ENCODE results near the gene TSC1.
"Not testable (repeated sequence)": the region's sequence is repeated elsewhere in the genome, so short reads cannot be mapped to it uniquely, and the experiment has no call there.

The TSC1 gene

DNA sequence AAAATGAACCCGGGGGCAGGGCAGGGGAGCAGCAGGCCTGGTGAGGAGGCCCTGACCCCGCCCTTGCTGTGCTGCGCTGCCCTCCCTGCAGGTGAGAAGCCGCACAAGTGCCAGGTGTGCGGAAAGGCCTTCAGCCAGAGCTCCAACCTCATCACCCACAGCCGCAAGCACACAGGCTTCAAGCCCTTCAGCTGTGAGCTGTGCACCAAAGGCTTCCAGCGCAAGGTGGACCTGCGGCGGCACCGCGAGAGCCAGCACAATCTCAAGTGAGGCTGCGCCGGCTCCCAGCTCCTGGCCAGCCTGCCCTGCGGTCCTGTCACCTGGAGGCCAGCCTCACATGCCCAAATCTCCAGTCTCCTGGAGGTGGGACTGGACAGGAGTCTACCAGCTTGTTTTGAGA lies 46.4 kb upstream of the TSC1 start:
- H3K4me1 ChIP-seq (ENCODE audit: insufficient read depth, low read length, poor library complexity, severe bottlenecking) = peaks cover 83% of the 10 kb centered on the region
- H3K4me2 ChIP-seq (ENCODE audit: low read depth, low read length, poor library complexity, severe bottlenecking) = peak overlapping the region; percentile 82

DNA sequence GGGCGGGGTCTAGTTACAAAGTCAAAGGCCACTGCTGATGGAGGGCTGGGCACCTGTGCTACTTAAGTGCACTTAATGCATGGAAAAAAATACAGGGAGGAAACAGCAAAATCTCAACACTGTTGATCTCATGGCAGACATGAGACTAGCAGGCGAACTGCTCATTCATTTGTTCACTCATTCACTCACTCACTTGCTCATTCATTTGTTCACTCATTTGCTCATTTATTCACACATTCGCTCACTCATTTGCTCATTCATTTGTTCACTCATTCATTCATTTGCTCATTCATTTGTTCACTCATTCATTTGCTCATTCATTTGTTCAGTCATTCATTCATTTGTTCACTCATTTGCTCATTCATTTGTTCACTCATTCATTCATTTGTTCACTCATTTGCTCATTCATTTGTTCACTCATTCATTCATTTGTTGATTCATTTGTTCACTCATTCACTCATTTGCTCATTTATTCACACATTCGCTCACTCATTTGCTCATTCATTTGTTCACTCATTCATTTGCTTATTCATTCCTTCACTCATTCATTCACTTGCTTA lies 45.7 kb upstream of the TSC1 start:
- not testable (repeated sequence) for H4K20me1 ChIP-seq (ENCODE audit: insufficient read depth, low read length, poor library complexity, severe bottlenecking); H3K9me3 ChIP-seq (ENCODE audit: insufficient read depth, low read depth, low read length); H2AFZ ChIP-seq (ENCODE audit: low read length); H3K9me2 ChIP-seq (replicated peaks; ENCODE audit: low read depth, low read length); H3K27me3 ChIP-seq (ENCODE audit: insufficient read depth, low read length, poor library complexity, severe bottlenecking)
- peaks cover 70% of the 10 kb centered on the region for H3K36me3 ChIP-seq (ENCODE audit: insufficient read depth, low read length)
- peaks cover 73% of the 10 kb centered on the region for H3K79me2 ChIP-seq (ENCODE audit: insufficient read depth, low read length)
- peaks cover 31% of the 10 kb centered on the region for H3F3A ChIP-seq (ENCODE audit: low read depth)
- H3K4me1 ChIP-seq (ENCODE audit: insufficient read depth, low read length, poor library complexity, severe bottlenecking) = peaks cover 85% of the 10 kb centered on the region
- H3K9ac ChIP-seq (ENCODE audit: low read depth, low read length, poor library complexity, severe bottlenecking) = peak overlapping the region; percentile 82
- H3K4me3 ChIP-seq (ENCODE audit: low read length, poor library complexity, severe bottlenecking) = peak overlapping the region; percentile 62
- peak overlapping the region; percentile 82 for H3K4me2 ChIP-seq (ENCODE audit: low read depth, low read length, poor library complexity, severe bottlenecking)

More for the DNA sequence above, 46.4 kb upstream of the TSC1 start:
- no peaks in the 10 kb centered on the region for H3K27me3 ChIP-seq (ENCODE audit: insufficient read depth, low read length, poor library complexity, severe bottlenecking)
- H4K20me1 ChIP-seq (ENCODE audit: insufficient read depth, low read length, poor library complexity, severe bottlenecking) = no peaks in the 10 kb centered on the region
- peak overlapping the region; percentile 82 for H3K9ac ChIP-seq (ENCODE audit: low read depth, low read length, poor library complexity, severe bottlenecking)
- H2AFZ ChIP-seq (ENCODE audit: low read length) = no peak overlapping the region
- H3K36me3 ChIP-seq (ENCODE audit: insufficient read depth, low read length) = peaks cover 68% of the 10 kb centered on the region
- H3F3A ChIP-seq (ENCODE audit: low read depth) = peaks cover 31% of the 10 kb centered on the region
- H3K4me3 ChIP-seq (ENCODE audit: low read length, poor library complexity, severe bottlenecking) = peak overlapping the region; percentile 62
- no peaks in the 10 kb centered on the region for H3K9me2 ChIP-seq (replicated peaks; ENCODE audit: low read depth, low read length)
- no peaks in the 10 kb centered on the region for H3K9me3 ChIP-seq (ENCODE audit: insufficient read depth, low read depth, low read length)
- no peak for TF ChIP-seq EZH2phosphoT487 (IDR thresholded peaks at IDR 0.05; ENCODE audit: borderline replicate concordance)
- TF ChIP-seq, protein P1, sequence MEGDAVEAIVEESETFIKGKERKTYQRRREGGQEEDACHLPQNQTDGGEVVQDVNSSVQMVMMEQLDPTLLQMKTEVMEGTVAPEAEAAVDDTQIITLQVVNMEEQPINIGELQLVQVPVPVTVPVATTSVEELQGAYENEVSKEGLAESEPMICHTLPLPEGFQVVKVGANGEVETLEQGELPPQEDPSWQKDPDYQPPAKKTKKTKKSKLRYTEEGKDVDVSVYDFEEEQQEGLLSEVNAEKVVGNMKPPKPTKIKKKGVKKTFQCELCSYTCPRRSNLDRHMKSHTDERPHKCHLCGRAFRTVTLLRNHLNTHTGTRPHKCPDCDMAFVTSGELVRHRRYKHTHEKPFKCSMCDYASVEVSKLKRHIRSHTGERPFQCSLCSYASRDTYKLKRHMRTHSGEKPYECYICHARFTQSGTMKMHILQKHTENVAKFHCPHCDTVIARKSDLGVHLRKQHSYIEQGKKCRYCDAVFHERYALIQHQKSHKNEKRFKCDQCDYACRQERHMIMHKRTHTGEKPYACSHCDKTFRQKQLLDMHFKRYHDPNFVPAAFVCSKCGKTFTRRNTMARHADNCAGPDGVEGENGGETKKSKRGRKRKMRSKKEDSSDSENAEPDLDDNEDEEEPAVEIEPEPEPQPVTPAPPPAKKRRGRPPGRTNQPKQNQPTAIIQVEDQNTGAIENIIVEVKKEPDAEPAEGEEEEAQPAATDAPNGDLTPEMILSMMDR (conservative IDR thresholded peaks at IDR 0.05; ENCODE audit: low read length) = no peak
- H3K79me2 ChIP-seq (ENCODE audit: insufficient read depth, low read length) = peaks cover 66% of the 10 kb centered on the region

DNA sequence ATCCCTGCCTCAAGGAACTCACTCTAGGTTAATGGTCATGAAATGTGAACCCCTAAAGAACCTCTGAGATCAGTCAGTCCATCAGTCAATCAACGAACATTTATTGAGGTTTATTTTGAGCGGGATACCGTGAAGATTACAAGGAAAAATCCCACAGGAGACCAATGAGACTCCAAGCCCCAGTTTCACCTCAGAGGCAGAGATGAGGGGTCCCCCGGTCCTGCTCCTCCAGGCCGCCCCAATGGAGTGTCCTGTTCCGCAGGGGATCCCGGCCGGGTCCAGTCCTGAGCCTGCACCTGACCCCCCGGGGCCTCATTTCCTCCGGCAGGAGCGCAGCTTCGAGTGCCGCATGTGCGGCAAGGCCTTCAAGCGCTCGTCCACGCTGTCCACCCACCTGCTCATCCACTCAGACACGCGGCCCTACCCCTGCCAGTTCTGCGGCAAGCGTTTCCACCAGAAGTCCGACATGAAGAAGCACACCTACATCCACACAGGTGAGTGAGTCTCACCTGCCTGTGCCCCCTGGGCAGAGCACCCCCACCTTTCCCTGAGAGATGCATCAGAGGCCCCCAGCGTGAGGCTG lies 45.1 kb upstream of the TSC1 start:
- H4K20me1 ChIP-seq (ENCODE audit: insufficient read depth, low read length, poor library complexity, severe bottlenecking) = peaks cover 7% of the 10 kb centered on the region
- H3K9ac ChIP-seq (ENCODE audit: low read depth, low read length, poor library complexity, severe bottlenecking) = no peak overlapping the region
- H3K9me2 ChIP-seq (replicated peaks; ENCODE audit: low read depth, low read length) = no peaks in the 10 kb centered on the region
- H3K36me3 ChIP-seq (ENCODE audit: insufficient read depth, low read length) = peaks cover 70% of the 10 kb centered on the region
- TF ChIP-seq EZH2phosphoT487 (IDR thresholded peaks at IDR 0.05; ENCODE audit: borderline replicate concordance) = no peak
- TF ChIP-seq, protein P1 (conservative IDR thresholded peaks at IDR 0.05; ENCODE audit: low read length) = no peak
- no peak overlapping the region for H3K4me3 ChIP-seq (ENCODE audit: low read length, poor library complexity, severe bottlenecking)
- H2AFZ ChIP-seq (ENCODE audit: low read length) = no peak overlapping the region
- H3K27me3 ChIP-seq (ENCODE audit: insufficient read depth, low read length, poor library complexity, severe bottlenecking) = no peaks in the 10 kb centered on the region
- H3K4me1 ChIP-seq (ENCODE audit: insufficient read depth, low read length, poor library complexity, severe bottlenecking) = peaks cover 83% of the 10 kb centered on the region
- no peaks in the 10 kb centered on the region for H3K9me3 ChIP-seq (ENCODE audit: insufficient read depth, low read depth, low read length)
- H3K79me2 ChIP-seq (ENCODE audit: insufficient read depth, low read length) = peaks cover 79% of the 10 kb centered on the region
- H3K4me2 ChIP-seq (ENCODE audit: low read depth, low read length, poor library complexity, severe bottlenecking) = no peak overlapping the region
- peaks cover 31% of the 10 kb centered on the region for H3F3A ChIP-seq (ENCODE audit: low read depth)

DNA sequence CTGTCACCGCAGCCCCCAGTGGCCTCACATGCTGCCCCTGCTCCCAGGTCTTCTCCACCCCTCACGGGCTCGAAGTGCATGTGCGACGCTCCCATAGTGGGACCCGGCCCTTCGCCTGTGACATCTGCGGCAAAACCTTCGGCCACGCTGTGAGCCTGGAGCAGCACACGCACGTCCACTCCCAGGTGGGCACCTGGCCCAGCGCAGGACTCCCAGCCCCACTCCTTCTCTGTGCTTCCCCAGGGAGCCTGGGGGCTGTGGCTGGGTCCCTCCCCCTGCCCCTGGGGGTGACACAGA lies 44.5 kb upstream of the TSC1 start:
- H3K4me2 ChIP-seq (ENCODE audit: low read depth, low read length, poor library complexity, severe bottlenecking) = peak overlapping the region; percentile 4
- H3K27me3 ChIP-seq (ENCODE audit: insufficient read depth, low read length, poor library complexity, severe bottlenecking) = no peaks in the 10 kb centered on the region
- peaks cover 82% of the 10 kb centered on the region for H3K4me1 ChIP-seq (ENCODE audit: insufficient read depth, low read length, poor library complexity, severe bottlenecking)

More for the DNA sequence above, 44.5 kb upstream of the TSC1 start:
- Histone ChIP-seq H3K4me3 (ENCODE audit: low read length, poor library complexity, severe bottlenecking) (no peak overlapping the region), H2AFZ (ENCODE audit: low read length) (no peak overlapping the region), H3K9me2 (replicated peaks; ENCODE audit: low read depth, low read length) (no peaks in the 10 kb centered on the region), H3K9me3 (ENCODE audit: insufficient read depth, low read depth, low read length) (no peaks in the 10 kb centered on the region), H3K79me2 (ENCODE audit: insufficient read depth, low read length) (peaks cover 84% of the 10 kb centered on the region), H4K20me1 (ENCODE audit: insufficient read depth, low read length, poor library complexity, severe bottlenecking) (peaks cover 7% of the 10 kb centered on the region), H3K9ac (ENCODE audit: low read depth, low read length, poor library complexity, severe bottlenecking) (no peak overlapping the region), H3F3A (ENCODE audit: low read depth) (peaks cover 32% of the 10 kb centered on the region), H3K36me3 (ENCODE audit: insufficient read depth, low read length) (peaks cover 70% of the 10 kb centered on the region)
- TF ChIP-seq, protein P1 (conservative IDR thresholded peaks at IDR 0.05; ENCODE audit: low read length) = no peak
- TF ChIP-seq EZH2phosphoT487 (IDR thresholded peaks at IDR 0.05; ENCODE audit: borderline replicate concordance) = no peak
